ENCODE measurements around the gene CASP2. TPM values are rescaled to one million over a fixed set of nuclear protein-coding genes. Genes with fewer than 3 reads are reported as not detected.
A peak's percentile ranks its signal among the peaks of the same experiment; 100 is the strongest.
"Not testable (repeated sequence)": the region's sequence is repeated elsewhere in the genome, so short reads cannot be mapped to it uniquely, and the experiment has no call there.

The CASP2 gene
- total RNA-seq, 1 donor from 2014 or later: 6.0 TPM

DNA sequence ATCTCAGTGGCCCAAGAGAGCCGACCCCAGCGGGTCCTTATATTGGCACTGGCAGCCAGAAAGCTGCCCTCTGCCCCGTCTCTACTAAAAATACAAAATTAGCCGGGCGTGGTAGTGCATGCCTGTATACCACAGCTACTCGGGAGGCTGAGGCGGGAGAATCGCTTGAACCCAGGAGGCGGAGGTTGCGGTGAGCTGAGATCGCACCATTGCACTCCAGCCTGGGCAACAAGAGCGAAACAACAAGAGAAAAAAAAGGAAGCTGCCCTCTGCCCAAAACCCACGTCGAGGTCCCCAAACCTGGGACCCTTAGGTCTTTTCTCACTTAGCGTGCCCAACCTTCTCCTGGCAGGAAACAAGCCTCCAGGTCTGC is 24.0 kb upstream of the CASP2 start:
- DNase-seq (ENCODE audit: low read depth): not testable (repeated sequence)

DNA sequence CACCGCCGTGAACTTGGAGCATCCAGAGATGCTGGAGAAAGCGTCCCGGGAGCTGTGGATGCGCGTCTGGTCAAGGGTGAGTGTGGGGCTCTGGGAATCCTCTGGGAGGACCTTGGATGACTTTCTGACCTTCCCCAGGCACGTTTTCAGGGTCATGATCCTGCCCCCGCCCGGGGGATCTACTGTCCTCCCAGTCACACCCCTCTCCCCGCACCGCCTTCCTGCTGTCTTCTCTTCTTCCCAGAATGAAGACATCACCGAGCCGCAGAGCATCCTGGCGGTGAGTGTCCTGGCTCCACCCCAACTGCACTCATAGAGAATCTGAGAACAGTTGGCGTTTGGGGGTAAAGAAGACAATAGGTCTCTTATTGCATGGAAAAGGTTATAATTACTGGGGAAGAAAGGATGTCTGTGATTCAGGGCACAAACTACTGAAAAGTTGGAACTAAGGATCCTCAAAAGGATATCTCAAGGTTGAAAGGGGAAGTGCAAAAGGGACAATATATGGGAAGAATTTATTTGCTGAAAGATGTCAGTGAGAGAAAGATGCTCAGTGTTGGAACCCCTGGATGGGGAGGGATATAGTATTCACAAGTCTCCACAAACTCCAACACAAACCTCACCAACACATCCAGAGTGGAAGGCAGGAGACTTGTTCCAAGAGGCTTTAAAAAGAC is 23.0 kb upstream of the CASP2 start:
- DNase-seq (ENCODE audit: low read depth): no peak

DNA sequence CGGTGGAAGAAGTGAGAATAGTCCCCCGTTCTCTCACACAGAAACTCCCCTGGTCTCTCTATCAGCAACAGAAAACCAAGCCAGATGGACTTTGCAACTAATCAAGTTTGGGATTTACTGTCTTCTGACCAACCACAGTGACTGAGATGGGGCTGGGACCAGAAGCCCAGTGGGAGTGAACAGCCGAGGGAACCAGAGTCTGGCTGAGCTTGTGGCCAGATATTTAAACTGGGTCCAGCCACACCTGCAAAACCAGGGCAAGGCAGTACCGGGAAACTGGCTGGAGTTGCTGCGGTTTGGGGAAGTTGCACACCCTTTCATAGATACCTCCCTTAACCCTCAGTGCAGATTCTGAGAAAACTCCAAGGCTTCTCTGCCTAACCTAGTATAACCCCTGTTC is 18.9 kb upstream of the CASP2 start:
- no peak for DNase-seq (ENCODE audit: low read depth)

DNA sequence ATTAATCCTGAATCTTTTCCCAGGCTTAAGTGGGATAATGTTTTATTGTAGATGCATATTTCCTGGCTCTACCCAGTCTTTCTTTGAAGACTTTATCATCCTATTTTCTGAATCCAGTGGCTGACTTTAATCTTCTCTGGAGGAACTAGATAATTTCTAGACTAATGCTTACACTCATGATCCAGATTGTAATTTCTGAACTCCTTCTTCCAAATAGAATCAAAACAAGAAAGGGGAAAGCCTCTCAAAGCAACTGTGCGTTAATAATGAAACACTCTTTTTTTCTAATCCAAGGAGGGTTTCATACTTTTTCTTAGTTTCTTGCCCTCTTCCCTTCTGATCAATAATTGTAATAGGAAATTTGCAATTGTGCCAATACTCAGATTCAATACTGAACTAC is 16.9 kb upstream of the CASP2 start:
- no peak for DNase-seq (ENCODE audit: low read depth)

DNA sequence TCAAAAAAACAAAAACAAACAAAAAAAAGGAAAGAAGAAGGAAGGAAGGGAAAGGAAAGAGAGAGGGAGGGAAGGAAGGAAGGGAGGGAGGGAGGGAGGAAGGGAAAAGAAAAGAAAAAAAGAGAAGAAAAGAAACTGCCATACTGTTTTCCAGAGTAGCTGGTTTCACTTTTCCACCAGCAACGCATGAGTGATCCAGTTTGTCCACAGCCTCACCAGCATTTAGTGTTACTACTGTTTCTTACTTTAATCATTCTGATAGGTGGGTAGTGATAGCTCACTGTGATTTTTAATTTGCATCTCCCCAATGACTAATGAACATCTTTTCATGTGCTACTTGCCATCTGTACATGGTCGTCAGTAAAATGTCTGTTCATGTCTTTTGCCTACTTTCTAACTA is 15.3 kb upstream of the CASP2 start:
- DNase-seq (ENCODE audit: low read depth): no peak

DNA sequence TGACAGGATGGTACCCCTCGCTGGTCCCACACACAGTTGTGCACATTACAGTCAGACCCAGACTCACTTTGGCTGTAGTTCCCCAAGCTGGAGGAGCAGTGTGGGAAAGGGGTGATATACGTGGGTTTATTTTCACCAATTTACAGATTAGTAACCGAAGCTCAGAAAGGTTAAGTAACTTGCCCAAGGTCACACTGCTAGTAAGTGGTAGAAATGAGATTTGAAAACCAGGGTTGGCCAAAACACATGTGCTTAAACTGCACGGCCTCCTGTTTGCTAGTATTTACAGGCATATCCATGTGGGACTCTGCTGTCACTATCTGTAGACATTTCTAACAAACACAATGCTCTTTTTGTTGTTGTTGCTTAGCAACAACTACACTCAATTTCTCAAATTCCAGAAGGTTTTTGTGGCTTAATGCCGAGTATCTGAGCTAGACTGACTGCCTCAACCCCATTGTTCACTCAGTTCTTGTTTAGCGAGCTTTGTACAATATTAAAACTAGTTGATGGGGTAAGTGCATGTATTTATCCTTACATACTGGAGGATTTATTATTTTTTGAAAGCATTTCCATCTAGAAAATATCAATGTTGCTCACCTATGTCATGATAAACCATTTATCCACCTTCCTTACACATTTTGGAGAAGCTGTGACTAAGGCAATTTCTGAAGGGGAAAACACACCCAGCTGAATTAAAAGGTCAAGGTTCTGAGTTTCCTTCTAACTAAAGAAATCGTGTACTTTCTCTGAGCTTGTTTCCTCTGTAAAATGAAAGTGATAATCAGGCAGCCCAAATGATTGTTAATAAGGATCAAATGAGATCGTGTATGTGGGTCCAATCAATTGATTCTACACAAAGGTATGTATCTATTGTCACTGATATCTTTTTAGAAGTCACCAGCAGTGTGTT is 8.7 kb upstream of the CASP2 start:
- DNase-seq (ENCODE audit: low read depth): peak; percentile 84

DNA sequence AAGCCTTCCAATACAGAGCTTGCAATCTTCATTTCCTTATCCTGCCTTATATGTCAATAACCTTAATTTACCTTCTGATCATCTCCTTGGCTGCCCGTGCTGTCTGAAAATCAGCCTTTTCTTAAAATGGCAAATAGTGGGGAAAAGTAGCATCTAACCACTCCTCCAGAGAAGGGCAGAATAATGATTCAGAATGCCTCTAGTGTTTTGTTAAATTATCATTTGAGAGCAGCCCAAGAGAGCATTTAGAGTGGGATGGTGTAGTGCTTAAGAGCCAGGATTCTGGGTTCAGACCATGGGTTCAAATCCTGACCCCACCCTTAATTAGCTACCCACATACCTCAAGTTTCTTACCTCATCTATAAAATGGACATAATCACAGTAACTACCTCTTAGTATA is 8.0 kb upstream of the CASP2 start:
- DNase-seq (ENCODE audit: low read depth): no peak

DNA sequence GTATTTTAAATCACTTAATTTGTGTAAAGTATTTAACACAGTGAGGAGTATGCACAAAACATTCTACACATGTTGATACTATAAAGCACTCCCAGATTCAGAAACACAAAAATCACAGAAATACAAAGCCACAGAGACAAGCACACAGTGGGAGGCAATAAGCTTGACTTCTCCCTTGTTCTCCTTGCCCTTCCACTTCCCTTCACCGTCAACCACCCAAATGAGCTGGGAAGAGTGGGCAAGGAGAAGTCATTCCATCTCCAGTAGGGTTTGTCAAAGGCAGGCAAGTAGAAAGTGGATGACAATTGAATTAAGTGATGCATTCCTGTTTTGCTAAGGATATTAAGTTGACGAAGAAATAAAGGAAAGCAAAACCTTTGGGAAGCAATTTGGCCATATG is 7.6 kb upstream of the CASP2 start:
- no peak for DNase-seq (ENCODE audit: low read depth)

DNA sequence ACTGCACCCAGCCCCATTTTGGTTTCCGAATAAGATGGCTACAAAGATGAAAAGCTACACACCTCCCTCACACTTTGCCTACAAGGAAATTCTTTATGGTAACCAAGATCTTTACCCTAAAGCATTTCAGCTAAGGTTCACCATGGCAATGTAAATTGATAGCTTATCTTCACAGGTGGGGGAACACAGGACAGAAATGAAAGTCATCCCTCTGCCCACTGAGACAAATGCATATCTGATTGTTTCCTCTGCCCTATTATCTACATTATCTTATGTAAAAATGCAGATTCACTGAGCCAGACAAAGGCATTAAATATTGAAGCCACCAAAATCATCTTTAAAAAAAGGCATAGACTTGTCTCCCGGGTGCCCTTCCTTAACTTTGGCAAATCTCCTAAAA is 6.6 kb upstream of the CASP2 start:
- DNase-seq (ENCODE audit: low read depth): no peak

DNA sequence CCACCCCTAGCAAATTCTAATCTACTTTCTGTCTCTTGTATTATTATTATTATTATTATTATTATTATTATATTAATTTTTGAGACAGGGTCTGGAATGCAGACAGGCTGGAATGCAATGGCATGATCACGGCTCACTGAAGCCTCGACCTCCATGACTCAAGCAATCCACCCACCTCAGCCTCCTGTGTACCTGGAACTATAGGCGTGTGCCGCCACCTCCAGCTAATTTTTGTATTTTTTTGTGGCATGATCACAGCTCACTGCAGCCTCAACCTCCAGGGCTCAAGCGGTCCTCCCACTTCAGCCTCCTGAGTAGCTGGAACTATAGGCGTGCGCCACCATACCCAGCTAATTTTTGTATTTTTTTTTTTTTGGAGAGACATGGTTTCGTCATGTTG is 6.0 kb upstream of the CASP2 start:
- no peak for DNase-seq (ENCODE audit: low read depth)

DNA sequence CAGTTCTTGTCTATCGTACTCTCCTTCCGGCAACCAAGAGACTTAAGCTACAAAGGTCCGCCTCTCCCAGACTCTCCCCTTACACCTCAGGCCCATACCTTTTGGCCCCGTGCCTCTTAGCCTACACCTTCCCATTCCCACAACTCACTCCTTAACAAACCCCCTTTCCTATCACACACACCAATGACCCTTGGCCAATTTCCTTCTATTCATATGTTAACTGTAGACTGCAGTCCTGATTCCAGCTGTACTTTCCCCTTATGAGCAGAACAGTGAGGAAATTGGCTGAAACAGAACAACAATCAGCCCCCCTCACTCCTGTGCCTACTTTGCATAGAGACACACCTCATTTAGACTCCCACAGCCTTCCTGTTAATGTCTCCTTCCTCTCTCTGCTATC is 4.8 kb upstream of the CASP2 start:
- no peak for DNase-seq (ENCODE audit: low read depth)

DNA sequence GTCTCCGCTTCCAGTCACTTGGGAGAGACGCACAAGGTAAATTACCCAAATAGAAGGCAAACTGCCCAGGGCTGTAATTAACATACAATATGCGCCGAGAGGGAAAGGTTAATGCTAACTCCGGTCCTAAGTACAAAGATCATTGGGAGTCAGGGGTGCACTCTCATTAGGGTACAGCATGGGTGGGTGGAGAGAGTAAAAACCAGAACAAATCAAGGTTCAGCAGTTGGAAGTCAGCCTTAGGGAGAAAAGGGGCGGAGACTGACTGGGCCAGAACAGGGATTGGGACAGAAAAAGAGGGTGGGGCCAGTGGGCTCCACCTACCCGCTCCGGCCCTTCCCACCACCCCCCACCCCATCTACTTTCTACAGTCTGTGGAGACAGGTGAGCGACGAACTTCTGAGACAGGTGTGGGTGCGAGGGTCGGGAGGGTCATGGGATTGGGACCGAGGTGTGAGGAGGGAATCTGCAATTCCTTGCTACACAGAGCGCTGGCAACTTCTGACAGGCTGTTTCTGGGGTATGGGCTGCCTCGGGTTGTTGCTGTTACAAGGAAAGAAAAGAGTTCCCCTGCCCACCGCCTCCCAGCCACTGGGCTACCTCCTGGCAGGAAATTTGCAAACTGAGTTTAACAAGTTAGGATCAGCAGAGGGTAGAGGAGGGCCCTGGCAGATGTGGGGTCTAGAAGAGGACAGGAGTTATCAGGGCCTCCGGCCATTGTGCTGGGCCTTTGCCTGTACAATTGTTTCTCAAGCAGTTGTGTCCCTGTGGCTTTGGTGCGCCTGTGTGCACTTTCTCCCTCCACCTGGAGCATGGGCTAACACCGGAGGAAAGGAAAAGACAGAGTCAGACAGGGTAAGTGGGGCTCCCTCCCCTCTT is 3.3 kb upstream of the CASP2 start, which contains the start of gene TMEM139:
TMEM139 (plus strand) TSS at position 368 of the 879 bp plus-strand sequence. CDS start 1,000 bp downstream, outside the sequence.
- no peak for DNase-seq (ENCODE audit: low read depth)

DNA sequence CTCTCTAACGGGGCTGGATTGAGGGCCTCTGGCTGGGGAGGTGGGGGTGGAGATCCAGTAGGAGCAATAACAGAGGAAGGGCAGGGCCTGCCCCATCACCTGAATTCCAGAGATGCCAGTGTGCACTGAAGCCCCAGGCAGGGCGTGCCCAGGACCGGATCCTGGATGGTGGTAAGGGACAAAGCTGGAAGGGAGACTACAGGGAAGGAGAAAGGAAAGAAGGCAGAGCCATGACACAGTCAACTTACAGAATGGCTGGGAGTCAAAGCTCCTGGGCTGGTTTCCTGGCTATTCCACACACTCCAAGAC is 2.7 kb upstream of the CASP2 start:
- DNase-seq (ENCODE audit: low read depth): no peak

DNA sequence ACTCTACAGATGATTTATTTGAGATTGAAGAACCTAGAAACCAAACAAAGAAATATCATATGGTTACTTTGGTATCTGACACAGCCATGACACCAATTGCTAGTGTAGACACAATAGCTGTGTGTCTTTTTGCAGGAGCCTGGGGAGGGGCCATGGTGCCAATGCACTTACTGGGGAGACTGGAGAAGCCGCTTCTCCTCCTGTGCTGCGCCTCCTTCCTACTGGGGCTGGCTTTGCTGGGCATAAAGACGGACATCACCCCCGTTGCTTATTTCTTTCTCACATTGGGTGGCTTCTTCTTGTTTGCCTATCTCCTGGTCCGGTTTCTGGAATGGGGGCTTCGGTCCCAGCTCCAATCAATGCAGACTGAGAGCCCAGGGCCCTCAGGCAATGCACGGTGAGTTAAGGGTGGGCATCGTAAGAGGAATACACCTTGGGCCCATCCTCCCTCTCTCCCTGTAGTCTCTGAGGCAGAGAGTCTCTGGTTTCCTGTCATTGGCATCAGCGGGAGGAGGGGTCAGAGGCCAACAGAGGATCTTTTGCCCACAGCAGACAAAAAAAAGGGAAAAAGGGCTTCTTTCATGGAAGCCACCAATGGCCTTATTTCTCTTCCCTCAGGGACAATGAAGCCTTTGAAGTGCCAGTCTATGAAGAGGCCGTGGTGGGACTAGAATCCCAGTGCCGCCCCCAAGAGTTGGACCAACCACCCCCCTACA is 2.2 kb upstream of the CASP2 start:
- DNase-seq (ENCODE audit: low read depth): no peak

DNA sequence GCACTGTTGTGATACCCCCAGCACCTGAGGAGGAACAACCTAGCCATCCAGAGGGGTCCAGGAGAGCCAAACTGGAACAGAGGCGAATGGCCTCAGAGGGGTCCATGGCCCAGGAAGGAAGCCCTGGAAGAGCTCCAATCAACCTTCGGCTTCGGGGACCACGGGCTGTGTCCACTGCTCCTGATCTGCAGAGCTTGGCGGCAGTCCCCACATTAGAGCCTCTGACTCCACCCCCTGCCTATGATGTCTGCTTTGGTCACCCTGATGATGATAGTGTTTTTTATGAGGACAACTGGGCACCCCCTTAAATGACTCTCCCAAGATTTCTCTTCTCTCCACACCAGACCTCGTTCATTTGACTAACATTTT is 1.6 kb upstream of the CASP2 start:
- DNase-seq (ENCODE audit: low read depth): no peak

DNA sequence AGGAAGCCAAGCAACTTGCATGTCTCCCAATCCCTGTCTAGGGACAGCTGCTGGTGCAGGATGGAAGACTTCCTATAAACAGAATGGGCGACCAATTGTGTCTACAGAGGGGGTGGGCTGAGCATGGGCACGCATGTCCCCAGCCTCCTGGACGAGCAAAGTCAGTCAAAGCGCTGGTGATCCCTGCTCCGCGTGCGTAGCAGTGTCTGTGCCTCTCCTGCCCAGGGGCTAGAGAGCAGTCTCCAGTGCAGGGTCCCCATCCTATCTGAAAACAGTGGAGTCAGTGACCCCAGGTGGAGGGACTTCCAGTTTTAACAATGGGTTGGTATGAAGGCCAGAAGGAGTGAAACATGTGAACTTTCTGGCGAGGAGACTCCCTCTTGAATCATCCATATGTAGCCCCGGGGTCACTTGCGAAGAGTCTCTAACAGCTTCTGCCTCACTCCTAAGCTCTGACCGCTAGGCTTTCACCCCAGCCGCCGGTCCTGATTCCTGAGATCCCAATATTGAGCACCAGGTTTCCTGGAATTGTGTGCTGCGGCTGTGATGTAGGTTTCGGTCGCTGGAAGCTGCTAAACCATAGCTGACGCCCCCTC is 714 bp upstream of the CASP2 start:
- DNase-seq (ENCODE audit: low read depth): no peak

DNA sequence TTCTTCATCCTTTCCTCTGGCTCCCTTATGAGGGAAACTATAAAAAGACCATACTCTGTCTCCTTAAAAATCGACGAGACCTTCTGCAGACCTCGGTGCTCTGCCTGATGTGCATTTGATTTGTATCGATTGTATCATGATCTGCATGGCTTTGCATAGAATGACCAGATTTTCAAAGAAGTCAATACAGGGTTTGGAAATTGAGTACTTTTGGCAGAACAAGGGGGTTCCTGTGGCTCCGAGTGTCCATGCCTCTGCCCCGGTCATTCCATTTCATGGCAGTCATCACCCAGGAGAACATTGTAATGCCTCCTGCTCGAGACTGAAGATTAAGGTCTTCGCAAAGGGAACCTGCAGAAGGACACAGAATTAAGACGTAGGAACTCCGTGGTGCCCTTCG is 685 bp downstream of the CASP2 start:
- DNase-seq (ENCODE audit: low read depth): peak; percentile 31

DNA sequence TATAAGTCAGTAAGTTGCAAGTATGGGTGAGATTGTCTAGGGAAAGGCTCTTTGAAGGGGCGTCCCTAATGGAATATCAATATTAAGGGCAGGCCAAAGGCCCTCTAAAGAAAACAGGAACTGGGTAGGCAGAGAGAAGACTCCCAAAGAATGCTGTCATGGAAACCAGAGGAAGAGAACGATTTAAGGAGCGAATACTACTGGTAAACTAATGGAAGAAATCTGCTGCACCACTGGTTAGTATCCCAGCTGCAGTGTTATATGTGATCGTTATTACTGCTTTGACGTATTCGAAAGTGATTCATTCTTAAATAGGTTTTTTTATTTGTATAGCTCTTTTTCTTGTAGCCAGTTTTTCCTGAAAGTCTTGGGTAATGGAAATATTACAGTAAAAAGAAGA is 1.3 kb downstream of the CASP2 start:
- DNase-seq (ENCODE audit: low read depth): peak; percentile 9

DNA sequence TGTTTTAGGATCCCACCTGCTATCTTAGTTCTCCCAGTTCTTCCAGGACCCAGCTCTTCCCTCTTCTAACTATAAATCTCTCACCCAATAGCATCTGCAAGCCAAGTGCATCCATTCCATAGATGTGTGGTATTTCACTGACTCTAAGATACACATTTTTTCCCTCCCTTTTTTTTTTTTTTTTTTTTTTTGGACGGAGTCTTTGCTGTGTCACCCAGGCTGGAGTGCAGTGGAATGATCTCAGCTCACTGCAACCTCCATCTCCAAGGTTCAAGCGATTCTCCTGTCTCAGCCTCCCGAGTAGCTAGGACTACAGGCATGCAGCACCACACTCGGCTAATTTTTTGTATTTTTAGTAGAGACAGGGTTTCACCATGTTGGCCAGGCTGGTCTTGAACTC is 1.7 kb downstream of the CASP2 start:
- not testable (repeated sequence) for DNase-seq (ENCODE audit: low read depth)

DNA sequence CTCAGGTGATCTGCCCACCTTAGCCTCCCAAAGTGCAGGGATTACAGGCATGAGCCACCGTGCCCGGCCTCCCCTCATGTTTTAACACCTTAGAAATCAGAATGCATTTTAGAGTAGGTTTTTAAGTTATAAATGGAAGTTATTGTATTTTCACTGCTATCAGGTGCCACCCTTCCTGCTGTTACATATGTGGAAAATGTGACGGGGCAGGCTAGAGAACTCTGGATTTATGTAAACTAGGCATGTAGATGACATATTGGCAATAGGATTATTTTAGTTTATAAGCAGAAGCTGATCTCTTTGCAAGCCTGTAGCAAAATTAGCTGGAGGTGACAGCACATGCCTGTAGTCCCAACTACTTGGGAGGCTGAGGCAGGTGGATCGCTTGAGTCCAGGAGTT is 2.1 kb downstream of the CASP2 start:
- no peak for DNase-seq (ENCODE audit: low read depth)

DNA sequence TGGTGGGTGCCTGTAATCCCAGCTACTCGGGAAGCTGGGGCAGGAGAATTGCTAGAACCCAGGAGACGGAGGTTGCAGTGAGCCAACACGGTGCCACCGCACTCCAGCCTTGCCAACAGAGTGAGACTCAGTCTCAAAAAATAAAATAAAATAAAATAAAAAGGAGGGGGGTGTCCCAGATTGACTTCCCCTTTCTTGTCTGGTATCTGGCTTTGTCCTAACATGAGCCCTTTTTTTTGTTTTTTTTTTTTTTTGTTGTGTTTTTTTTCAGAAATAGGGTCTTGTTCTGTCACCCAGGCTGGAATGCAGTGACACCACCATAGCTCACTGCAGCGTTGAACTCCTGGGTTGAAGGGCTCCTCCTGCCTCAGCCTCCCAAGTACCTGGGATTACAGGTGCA is 4.7 kb downstream of the CASP2 start:
- no peak for DNase-seq (ENCODE audit: low read depth)

All from myocyte (in vitro differentiated cells).